ENCODE measurements around the gene LIN7B. TPM values are rescaled to one million over a fixed set of nuclear protein-coding genes. Genes with fewer than 3 reads are reported as not detected.
A peak's percentile ranks its signal among the peaks of the same experiment; 100 is the strongest.

LIN7B gene
- total RNA-seq, 1 donor from 2014 or later, result 9.8 TPM

GRCh38 chr19:49132974-49133609 lies 18.9 kb downstream of the LIN7B start:
- no peak for DNase-seq (ENCODE audit: low spot score in 2 of 2, unreplicated experiment in 2 of 2)
- TF ChIP-seq CTCF (IDR thresholded peaks at IDR 0.05; ENCODE audit: unreplicated experiment), result no peak
- Mint-ChIP-seq H3K27me3 (ENCODE audit: low read depth) (no peaks in the 10 kb centered on the region), H3K9me3 (no peaks in the 10 kb centered on the region), H3K27ac (no peak overlapping the region), H3K4me1 (peaks cover 18% of the 10 kb centered on the region), H3K4me3 (peak overlapping the region; percentile 33), H3K36me3 (peaks cover 1% of the 10 kb centered on the region)

GRCh38 chr19:49133621-49134454 lies 19.7 kb downstream of the LIN7B start:
- Mint-ChIP-seq H3K27me3 (ENCODE audit: low read depth) (no peaks in the 10 kb centered on the region), H3K4me3 (peak overlapping the region; percentile 33), H3K4me1 (peaks cover 11% of the 10 kb centered on the region), H3K27ac (no peak overlapping the region), H3K36me3 (peaks cover 1% of the 10 kb centered on the region), H3K9me3 (no peaks in the 10 kb centered on the region)
- no peak for DNase-seq (ENCODE audit: low spot score in 2 of 2, unreplicated experiment in 2 of 2)
- no peak for TF ChIP-seq CTCF (IDR thresholded peaks at IDR 0.05; ENCODE audit: unreplicated experiment)

GRCh38 chr19:49135686-49136085 lies 21.5 kb downstream of the LIN7B start:
- Mint-ChIP-seq H3K27me3 (ENCODE audit: low read depth) (no peaks in the 10 kb centered on the region), H3K36me3 (peaks cover 1% of the 10 kb centered on the region), H3K9me3 (no peaks in the 10 kb centered on the region), H3K27ac (no peak overlapping the region), H3K4me3 (no peak overlapping the region), H3K4me1 (peaks cover 10% of the 10 kb centered on the region)
- no peak for TF ChIP-seq CTCF (IDR thresholded peaks at IDR 0.05; ENCODE audit: unreplicated experiment)
- DNase-seq (ENCODE audit: low spot score in 2 of 2, unreplicated experiment in 2 of 2), result no peak

- Mint-ChIP-seq H3K4me3 (no peak overlapping the region), H3K27me3 (ENCODE audit: low read depth) (no peaks in the 10 kb centered on the region), H3K4me1 (peaks cover 10% of the 10 kb centered on the region), H3K27ac (no peak overlapping the region), H3K36me3 (peaks cover 1% of the 10 kb centered on the region), H3K9me3 (no peaks in the 10 kb centered on the region)
- no peak for DNase-seq (ENCODE audit: low spot score in 2 of 2, unreplicated experiment in 2 of 2)
- TF ChIP-seq CTCF (IDR thresholded peaks at IDR 0.05; ENCODE audit: unreplicated experiment), result no peak
Observed at GRCh38 chr19:49136771-49137171, 22.6 kb downstream of the LIN7B start.

- no peaks in the 10 kb centered on the region for H3K36me3 Mint-ChIP-seq
- H3K27ac Mint-ChIP-seq, result no peak overlapping the region
- TF ChIP-seq CTCF (IDR thresholded peaks at IDR 0.05; ENCODE audit: unreplicated experiment), result no peak
- H3K27me3 Mint-ChIP-seq (ENCODE audit: low read depth), result no peaks in the 10 kb centered on the region
- no peaks in the 10 kb centered on the region for H3K9me3 Mint-ChIP-seq
- DNase-seq (ENCODE audit: low spot score in 2 of 2, unreplicated experiment in 2 of 2), result no peak
- H3K4me3 Mint-ChIP-seq, result peak overlapping the region; percentile 22
- H3K4me1 Mint-ChIP-seq, result peaks cover 17% of the 10 kb centered on the region
Observed at GRCh38 chr19:49140951-49141350, 26.8 kb downstream of the LIN7B start.

All from mesothelial cell of epicardium (in vitro differentiated cells).